SIG-M5 (cell line): Measurements from ENCODE around the gene CLTRN.
"Not testable (repeated sequence)": the region's sequence is repeated elsewhere in the genome, so short reads cannot be mapped to it uniquely, and the experiment has no call there.

Source experiments
- DNase-seq: peaks from one replicate; lab custom pipeline; 2025; lab: John Stamatoyannopoulos, UW

The CLTRN gene

DNA sequence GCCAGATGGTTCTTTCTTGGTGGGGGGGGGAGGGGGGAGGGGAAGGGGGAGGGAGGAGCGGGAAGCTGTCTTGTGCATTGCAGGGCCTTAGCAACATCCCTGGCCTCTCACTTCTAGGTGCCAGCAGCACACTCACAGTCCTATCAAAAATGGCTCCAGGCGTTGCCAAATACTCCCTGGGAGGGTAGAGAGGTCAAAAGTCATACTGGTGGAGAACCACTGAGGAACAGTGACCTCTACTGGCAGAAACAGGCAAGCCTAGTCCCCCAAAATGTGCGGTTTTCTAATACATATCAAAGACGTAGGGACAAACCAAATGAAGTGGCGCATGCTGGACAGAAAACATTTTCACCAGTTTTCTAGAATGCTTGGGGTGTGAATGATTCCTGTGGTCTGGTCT, 17.1 kb downstream of the CLTRN start:
- not testable (repeated sequence) for DNase-seq

DNA sequence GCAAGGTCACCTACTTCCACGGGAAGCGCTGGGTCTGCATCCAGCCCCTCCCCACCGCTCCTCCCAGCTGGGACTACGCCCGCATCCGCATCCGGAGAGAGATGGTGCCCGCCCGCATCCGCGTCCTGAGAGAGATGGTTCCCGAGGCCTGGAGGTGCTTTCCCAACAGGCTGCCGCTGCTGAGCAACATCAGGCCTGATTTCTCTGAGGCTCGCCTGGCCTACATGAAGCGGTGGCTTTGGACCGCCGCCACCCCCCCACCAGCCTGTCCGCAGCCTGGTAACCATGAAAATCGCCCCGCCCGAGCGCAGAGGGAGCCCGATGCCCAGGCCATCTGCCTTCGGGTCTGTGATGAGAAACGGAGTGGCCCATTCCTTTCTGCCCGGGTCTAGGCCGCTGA, 18.1 kb downstream of the CLTRN start:
- no peak for DNase-seq

DNA sequence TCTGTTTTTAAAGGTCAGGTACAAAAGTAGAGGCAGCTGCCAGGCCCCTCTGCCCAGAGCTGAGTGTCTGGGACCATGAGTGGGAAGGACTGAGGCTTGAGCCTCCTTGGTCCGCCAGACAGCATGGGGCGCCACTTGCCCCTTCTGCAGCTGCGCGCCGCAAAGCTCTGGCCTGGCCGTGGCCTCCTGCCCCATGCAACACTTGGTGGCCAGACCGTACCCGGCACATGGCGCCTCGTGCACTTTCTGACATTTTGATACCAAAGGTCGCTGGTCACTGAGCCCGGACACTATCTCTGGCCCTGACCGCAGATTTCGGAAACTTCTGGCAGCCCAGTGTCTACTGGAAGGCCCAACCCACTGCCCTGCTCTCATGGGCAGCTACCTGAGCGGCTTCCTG, 18.6 kb downstream of the CLTRN start:
- no peak for DNase-seq

DNA sequence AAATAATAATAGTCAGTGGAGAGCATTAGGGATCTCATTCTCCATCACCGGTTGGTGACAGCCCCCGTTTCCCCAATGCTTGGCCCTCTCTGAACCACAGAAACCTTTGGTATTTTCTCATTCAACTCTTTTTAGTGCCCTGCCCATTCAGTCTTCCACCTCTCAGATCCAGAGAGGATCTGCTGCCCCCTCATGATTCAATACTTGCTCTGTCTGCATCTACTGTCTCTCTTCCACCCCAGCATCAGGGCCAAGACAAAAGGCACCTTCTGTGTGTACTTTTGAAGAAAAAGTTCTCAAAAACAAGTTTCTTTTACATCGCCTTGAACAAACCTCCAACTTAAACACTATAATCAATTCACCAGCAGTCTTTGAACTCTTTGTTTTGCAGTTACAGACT, 19.3 kb downstream of the CLTRN start:
- DNase-seq: no peak

DNA sequence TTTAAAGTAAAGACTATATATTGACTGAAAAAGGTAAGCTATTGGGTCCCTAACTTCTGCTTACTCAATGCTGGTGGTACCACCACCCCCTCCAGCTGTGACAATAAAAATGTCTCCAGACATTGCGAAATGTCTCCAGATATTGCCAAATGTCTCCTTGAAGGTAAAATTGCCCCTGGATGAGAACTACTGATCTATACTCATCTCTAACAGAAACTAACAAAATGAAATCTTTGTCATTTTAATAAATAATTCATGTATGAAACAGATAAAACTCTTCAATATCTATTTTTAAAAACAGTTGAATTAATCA, 20.1 kb downstream of the CLTRN start:
- no peak for DNase-seq

DNA sequence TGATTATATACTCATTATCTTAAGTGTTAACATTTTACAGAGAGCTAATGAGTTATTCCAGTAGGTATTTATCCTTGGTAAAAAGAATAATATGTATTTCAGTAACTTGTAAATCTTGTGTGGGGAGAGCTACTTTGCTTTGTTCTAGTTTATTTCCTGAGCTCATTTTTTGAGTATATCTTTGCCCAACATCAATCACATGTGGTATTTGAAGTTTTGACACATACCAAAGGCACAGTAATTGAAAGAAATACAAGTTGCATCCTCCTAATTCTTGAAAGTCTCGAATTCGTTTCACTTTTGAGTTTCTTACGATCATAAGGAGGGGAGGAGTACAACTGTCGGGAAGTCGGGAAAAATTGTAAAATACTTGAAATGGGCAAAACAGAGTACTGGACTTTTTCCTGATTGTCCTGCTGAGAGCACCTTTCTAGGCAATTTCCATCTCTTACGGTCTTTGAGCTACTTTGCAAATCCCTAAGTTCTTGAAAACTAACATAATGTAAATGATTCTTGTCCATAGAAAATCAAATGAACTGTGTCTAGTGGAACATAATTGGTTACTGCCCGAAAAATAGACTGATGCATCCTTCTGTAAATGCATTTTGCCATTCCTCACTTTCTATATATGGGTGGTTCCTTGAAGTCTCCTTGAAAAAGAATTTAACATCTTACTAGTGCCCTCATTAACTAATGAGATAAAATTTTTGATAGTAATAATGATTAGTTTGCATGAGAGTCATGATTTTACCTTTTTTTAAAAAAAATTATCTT, 20.6 kb downstream of the CLTRN start:
- DNase-seq: no peak

DNA sequence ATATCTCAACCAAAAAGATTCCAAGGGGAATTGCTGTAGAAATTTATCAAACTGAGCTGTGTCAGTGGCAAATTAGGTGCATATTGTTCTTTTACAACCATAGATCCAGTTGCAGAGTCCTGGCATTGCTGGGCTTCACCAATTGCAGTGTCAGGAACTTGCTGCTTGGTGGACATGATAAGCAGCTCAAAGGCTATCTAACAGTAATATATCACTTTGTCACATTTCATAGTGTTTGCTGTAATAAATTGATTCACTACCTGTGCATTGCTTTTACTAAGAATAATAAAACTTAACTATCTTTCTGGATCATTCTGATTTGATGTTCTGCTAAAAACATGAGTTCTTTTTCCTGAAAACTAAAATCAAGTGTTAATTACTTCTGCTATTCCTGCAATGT, 33.0 kb downstream of the CLTRN start:
- DNase-seq: no peak

DNA sequence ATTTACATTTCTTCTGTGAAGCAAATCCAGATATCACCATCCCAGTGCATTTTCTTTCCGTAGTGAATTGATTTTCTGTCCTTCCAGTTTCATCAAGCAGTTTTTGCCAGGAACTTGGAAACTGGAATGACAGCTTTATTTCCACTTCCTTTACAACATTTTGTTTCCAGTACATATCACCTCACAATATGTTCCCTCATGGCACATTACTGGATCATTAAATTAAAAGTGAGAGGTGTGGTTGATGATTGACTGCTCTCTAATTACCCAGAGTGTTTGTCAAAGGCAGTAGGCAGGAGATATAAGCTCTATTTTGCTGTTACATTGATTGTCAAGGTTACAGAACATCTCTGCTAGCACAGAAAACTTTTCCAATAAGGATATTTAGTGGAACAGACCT, 41.6 kb downstream of the CLTRN start:
- no peak for DNase-seq

DNA sequence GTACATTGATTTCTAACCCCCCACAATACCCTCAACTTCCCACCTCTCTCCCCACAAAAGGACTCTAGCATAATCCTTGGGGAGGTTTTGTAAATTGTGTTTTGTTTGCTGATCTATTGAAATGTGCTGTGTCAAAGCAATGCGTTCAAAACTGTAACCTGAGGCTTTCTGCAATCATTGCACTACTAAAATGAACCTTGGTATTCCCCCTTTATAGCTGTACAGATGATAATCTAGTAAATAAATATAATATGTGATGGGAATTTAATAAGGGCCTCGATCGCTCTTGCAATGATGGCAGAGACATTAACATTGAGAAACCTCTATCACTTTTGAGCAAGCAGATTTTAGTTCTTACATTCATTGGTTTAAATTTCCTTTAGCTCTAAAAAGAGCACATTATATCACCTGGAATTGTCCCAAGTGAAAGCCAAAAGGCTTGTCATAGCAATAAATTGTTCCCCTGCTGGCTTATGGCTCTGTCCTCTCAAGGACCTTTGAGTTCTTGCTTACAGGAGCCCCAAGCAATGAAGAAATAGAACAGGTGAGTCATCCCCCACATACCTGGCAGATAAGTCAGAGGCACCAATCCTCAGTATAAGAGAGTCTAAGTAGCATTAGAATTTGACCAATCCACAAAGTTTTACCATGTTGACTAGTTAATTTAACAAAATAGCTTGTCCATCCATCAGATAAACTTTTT, 45.4 kb downstream of the CLTRN start:
- no peak for DNase-seq

DNA sequence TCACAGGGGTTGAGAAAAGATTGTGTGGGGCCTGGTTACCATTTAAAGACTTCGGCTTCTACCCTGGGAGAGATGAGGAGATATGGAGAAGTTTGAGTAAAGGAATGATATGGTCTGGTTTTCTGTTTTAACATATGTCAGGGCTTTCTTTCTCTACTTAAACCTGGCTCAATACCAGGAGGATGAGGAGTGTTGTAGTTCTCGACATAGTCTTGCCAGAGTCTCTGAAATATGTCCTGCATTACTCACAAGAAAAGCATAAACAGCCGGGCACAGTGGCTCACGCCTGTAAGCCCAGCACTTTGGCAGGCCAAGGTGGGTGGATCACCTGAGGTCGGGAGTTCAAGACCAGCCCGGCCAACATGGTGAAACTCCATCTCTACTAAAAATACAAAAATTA, 47.5 kb downstream of the CLTRN start:
- no peak for DNase-seq

DNA sequence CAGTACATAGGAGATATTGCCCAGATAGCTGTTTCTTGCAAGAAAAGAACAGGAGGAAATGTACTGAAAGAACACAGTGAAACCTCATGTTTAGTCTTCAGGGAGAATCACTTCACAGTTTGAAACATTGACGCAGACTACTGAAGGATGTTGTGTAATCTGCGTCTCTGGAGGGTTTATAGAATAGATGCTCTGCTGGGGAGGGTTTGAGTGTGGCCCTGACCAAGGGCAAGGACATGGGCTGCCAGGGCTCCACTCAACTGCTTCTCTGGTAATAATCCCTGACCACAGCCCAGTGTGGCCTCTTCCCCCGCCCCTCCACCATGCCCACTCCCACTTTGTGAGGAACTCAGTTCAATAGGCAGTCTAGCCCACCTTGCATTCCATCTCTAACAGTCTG, 48.1 kb downstream of the CLTRN start:
- no peak for DNase-seq

DNA sequence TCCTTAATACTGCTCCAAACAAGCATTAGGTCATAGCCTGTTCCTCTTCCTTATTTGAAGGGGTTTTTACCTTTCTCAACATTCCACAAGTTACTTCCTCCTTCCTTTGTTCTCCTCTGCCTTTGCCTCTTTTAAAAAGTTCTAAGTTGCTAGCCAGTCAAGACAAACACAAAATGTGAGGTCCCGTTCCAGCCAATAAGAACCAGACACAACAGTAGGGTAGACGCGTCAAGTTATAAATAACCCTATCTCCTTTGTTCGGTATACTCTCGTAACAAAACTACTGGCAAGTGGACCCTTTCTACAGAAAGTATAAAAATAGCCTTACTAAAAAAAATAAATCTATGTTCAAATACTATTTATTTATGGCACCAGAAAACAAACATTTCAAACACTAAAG, 57.5 kb downstream of the CLTRN start:
- DNase-seq: no peak

DNA sequence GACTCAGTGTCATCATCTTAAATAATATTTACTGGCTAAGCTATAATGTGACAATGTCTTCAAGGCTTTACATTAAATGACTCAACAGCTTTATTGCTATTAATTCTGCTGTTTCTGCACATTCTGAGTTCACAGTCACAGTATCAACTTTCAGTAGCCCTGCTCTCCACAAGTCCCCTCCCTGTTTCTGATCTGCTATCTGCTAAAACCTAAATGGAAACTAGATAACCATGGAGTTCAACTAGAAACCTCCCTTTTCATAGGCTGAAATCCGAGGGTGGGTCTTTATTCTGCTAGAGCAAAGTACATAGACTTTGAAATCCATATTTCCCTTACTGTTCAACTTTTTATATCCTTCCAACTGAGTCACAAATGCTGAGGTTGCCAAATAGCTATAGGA, 58.5 kb downstream of the CLTRN start:
- no peak for DNase-seq

DNA sequence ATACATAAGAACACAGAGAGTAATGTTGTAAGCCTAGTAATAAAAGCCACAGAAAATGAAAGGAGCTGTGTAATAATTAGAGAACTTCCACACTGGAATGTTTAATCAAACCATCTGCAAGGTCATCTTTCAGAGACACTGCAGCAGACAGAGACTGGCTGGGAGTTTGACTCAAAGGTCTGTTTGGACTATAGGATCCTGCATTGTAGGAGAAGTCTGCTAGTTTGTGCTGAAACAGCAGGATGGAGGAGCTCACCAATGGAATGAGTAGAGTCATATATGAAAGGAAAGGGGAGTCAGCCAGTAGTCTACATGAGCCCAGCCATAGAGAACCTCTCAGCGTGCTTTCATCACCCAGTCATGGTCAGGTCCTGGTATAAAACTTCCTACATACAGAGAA, 59.4 kb downstream of the CLTRN start:
- DNase-seq: no peak

DNA sequence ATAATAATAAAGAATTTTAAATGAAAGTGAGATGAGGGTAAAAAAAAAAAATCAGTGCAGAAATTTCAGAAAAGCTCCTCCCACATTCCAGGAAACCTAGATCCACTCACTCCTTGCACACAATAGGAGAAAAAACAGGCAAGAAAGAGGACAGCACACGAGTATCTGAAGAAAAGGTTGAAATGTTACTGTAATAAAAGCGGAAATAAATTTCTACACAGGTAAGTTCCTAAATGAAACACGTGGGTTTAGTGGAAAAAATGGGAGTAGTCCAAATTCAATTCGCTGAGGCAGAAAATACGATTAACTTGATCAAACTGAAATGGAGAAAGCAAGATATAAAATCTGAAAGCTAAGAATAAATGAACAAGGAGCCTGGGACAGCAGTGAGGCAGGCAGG, 61.8 kb downstream of the CLTRN start:
- no peak for DNase-seq

DNA sequence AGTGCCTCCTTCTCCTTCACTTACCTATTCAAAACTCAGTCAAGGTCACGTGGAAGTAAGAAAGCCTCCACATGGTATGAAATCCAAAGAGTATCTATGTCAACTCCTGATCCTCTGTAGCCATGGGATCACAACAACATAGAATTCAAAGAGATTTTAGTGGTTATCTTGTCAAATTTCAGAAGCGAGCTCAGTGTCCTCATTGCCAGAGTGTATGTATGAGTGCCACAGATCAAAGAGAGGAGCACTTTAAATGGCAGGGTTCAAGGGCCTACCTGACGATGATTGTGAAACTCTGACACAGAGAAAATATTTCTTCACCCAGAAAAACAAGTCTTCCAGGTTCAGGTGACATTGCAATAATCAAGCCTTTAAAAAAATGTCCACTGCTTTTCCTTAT, 62.7 kb downstream of the CLTRN start:
- no peak for DNase-seq

DNA sequence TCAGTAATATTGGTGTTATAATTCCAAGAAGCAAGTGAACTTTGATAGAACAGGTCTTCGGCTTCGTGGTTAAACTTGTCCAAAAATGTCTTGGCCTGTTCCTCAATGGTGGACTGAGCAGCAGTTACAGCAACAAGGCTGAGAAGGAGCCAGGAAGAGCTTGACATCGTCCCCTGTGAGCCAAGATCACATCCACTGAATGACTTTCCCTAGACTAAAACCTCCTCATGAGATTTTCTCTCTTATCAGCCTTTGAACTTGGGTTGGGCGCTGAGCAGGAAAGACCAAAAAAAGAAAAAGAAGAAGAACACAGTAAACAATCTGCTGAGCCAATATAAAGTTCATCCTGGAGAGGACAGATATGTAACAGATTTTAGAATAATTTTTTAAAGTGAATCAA, 63.9 kb downstream of the CLTRN start, which contains the start of gene ACE2:
Gene ACE2 (minus strand): TSS at position 216 of the 400 bp plus-strand sequence. CDS start 49 bp downstream, at position 167.
- no peak for DNase-seq

DNA sequence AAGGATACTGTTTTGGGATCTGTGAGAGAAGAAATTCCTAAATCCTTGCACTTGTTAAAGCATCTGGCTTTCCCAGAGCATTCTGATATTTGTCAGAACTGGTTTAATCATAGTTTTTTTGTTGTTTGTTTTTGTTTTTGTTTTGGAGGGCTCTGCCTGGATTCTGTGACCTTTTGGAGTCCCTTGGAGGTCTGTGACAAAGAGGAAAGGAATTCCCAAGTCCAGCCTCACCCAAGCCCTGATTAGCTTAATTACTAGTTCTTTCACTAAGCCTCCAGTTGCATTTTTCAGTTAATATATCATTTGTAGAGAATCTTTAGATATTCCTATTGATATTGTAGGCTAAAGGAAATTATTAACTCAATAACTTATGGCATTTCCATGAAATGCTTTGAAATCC, 64.6 kb downstream of the CLTRN start:
- DNase-seq: no peak

DNA sequence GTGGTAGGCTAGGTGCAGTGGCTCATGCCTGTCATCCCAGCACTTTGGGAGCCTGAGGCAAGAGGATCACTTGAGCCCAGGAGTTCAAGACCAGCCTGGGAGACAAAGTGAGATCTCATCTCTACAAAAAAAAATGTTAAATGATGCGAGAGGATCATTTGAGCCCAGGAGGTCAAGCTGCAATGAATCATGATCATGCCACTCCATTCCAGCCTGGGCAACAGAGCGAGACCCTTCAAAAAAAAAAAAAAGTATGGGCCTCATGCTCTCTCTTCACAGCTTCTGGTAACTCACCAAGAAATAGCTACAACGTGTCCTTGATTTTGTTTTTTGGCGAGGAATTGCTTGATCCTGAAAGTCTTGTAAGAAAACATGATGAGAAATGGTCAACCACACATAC, 65.1 kb downstream of the CLTRN start:
- DNase-seq: no peak

DNA sequence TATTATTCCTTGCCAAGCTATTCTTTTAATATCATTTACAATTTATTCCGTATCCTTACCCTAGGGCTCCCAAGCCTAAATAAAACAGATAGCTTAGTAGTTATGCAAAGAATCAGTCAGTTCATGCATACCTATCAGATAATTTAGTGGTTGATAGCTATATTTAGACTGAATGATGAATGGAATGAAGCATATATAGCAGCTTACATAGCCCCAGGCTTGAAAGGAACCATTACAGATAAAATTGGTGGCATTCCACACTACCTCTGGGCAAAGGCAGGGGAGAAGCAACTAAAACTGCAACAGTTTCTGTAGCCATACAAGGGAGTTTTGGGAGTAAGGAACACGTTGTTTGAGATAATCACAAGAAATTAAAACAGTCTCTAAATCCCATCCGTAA, 66.6 kb downstream of the CLTRN start:
- DNase-seq: no peak

DNA sequence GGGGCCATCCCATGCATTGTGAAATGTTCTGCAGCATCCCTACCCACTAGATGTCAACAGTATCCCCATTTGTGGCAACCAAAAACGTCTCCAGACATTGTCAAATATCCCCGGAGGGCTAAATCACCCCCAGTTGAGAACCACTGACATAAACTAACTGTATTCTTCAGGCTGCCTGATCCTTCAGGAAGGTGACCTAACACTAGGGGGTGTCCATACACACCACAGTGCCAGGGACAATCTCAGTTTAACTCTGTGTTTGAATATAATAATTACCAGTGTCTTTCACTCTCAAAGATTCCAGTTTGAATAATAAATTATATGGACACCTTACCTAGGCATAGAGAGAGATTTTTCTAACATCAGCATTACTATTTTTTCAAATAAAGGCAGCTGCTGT, 70.2 kb downstream of the CLTRN start:
- no peak for DNase-seq

DNA sequence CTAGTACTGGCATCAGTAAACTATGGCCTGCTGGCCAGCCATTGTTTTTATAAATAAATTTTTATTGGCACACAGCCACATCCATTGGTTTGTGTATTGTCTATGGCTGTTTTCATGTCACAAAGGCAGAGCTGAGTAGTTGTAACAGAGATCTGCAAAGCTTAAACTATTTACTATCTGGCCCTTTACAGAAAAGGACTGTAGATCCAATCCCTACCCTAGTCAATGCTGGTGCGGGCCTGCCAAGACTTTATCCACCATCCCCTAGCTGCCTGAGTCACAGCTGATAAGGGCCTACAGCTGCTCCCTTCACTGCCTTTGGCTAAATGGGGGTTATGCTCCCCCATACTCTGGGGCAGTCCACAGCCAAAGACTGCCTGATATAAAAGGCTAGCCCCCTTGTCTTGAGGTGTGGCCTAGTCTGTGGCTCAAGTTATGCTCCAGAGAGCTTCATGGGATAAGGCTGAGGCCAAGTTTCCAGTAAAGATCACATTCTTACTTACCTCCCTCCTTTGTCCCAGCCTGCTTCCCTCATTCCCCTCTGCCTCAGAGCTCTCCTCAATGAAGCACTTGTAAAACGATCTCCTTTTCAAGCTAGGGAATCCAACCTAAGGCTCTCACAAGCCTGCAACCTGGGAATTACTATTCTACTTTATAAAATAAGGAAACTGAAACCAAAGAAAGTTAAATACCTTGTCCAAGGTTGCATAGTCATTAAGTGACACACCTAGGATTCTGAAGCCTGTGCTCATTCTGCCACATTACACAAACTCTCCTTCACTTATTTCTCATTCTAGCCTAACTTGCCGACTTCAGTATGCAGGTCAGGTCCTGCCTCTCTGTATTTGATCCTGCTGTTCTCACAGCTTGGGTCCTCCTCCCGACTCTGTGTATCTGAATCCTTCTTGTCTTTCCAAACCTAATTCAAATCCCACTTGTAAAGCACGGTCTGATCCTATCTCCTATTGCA, 84.5 kb downstream of the CLTRN start:
- no peak for DNase-seq
